Mucosa of stomach (tissue), 1 donor: ENCODE data around the gene ELOB.
A peak's percentile ranks its signal among the peaks of the same experiment; 100 is the strongest.

Experiments
- H3K27me3 ChIP-seq: one replicate; pipeline ENCODE4 v1.7.0; 2013; ENCODE audit warnings: mild to moderate bottlenecking, low read length; ENCODE audit not compliant: control insufficient read depth, insufficient read depth
- H3K36me3 ChIP-seq: one replicate; pipeline ENCODE4 v1.7.0; 2013; ENCODE audit warnings: low read length; ENCODE audit not compliant: control insufficient read depth, insufficient read depth
- H3K4me1 ChIP-seq: one replicate; pipeline ENCODE4 v1.7.0; 2013; ENCODE audit warnings: mild to moderate bottlenecking, low read length; ENCODE audit not compliant: control insufficient read depth, insufficient read depth
- H3K4me3 ChIP-seq: one replicate; pipeline ENCODE4 v1.7.0; 2013; ENCODE audit warnings: low read length
- H3K9ac ChIP-seq: one replicate; pipeline ENCODE4 v1.7.0; 2013; ENCODE audit warnings: mild to moderate bottlenecking, low read length, moderate library complexity
- H3K9me3 ChIP-seq: one replicate; pipeline ENCODE4 v1.7.0; 2013; ENCODE audit warnings: mild to moderate bottlenecking, low read length, moderate library complexity; ENCODE audit not compliant: control insufficient read depth
- donor health status: Pancreatic carcinoma.

The ELOB gene

GRCh38 chr16:2804728-2805127, 27.6 kb upstream of the ELOB start:
- no peaks in the 10 kb centered on the region for H3K36me3 ChIP-seq
- peaks cover 8% of the 10 kb centered on the region for H3K4me1 ChIP-seq
- no peaks in the 10 kb centered on the region for H3K9me3 ChIP-seq

GRCh38 chr16:2803545-2804195, 26.6 kb upstream of the ELOB start:
- no peak overlapping the region for H3K9ac ChIP-seq
- H3K4me3 ChIP-seq, result no peak overlapping the region
- H3K9me3 ChIP-seq, result no peaks in the 10 kb centered on the region
- H3K36me3 ChIP-seq, result no peaks in the 10 kb centered on the region
- H3K27me3 ChIP-seq, result no peaks in the 10 kb centered on the region
- peaks cover 16% of the 10 kb centered on the region for H3K4me1 ChIP-seq

More at GRCh38 chr16:2804728-2805127, 27.6 kb upstream of the ELOB start:
- H3K9ac ChIP-seq, result no peak overlapping the region
- H3K27me3 ChIP-seq, result no peaks in the 10 kb centered on the region
- H3K4me3 ChIP-seq, result no peak overlapping the region

GRCh38 chr16:2799859-2800226, 22.8 kb upstream of the ELOB start:
- Histone ChIP-seq H3K4me3 (no peak overlapping the region), H3K36me3 (no peaks in the 10 kb centered on the region), H3K4me1 (peaks cover 29% of the 10 kb centered on the region), H3K9me3 (no peaks in the 10 kb centered on the region), H3K9ac (peak overlapping the region; percentile 42), H3K27me3 (no peaks in the 10 kb centered on the region)

- no peaks in the 10 kb centered on the region for H3K9me3 ChIP-seq
- H3K4me3 ChIP-seq, result no peak overlapping the region
- H3K4me1 ChIP-seq, result peaks cover 34% of the 10 kb centered on the region
- peak overlapping the region; percentile 42 for H3K9ac ChIP-seq
- H3K36me3 ChIP-seq, result no peaks in the 10 kb centered on the region
- no peaks in the 10 kb centered on the region for H3K27me3 ChIP-seq
Observed at GRCh38 chr16:2799205-2799858, 22.3 kb upstream of the ELOB start.

- H3K9me3 ChIP-seq, result no peaks in the 10 kb centered on the region
- no peaks in the 10 kb centered on the region for H3K36me3 ChIP-seq
- no peaks in the 10 kb centered on the region for H3K27me3 ChIP-seq
- H3K4me1 ChIP-seq, result peaks cover 38% of the 10 kb centered on the region
- H3K9ac ChIP-seq, result no peak overlapping the region
- no peak overlapping the region for H3K4me3 ChIP-seq
Observed at GRCh38 chr16:2798723-2799204, 21.7 kb upstream of the ELOB start.

- H3K9ac ChIP-seq, result no peak overlapping the region
- no peaks in the 10 kb centered on the region for H3K9me3 ChIP-seq
- H3K36me3 ChIP-seq, result no peaks in the 10 kb centered on the region
- peaks cover 44% of the 10 kb centered on the region for H3K4me1 ChIP-seq
- no peak overlapping the region for H3K4me3 ChIP-seq
- no peaks in the 10 kb centered on the region for H3K27me3 ChIP-seq
Observed at GRCh38 chr16:2795395-2796143, 18.5 kb upstream of the ELOB start.

- H3K27me3 ChIP-seq, result peaks cover 10% of the 10 kb centered on the region
- peak overlapping the region; percentile 34 for H3K9ac ChIP-seq
- no peaks in the 10 kb centered on the region for H3K36me3 ChIP-seq
Observed at GRCh38 chr16:2792940-2793339, 15.9 kb upstream of the ELOB start.

GRCh38 chr16:2791174-2791573, 14.1 kb upstream of the ELOB start:
- Histone ChIP-seq H3K4me1 (peaks cover 28% of the 10 kb centered on the region), H3K9me3 (no peaks in the 10 kb centered on the region), H3K27me3 (peaks cover 21% of the 10 kb centered on the region), H3K36me3 (no peaks in the 10 kb centered on the region), H3K4me3 (no peak overlapping the region), H3K9ac (no peak overlapping the region)

More at GRCh38 chr16:2792940-2793339, 15.9 kb upstream of the ELOB start:
- Histone ChIP-seq H3K4me3 (no peak overlapping the region), H3K9me3 (no peaks in the 10 kb centered on the region), H3K4me1 (peaks cover 29% of the 10 kb centered on the region)

GRCh38 chr16:2790631-2791030, 13.6 kb upstream of the ELOB start:
- Histone ChIP-seq H3K4me3 (no peak overlapping the region), H3K9me3 (no peaks in the 10 kb centered on the region), H3K9ac (no peak overlapping the region), H3K27me3 (peaks cover 27% of the 10 kb centered on the region), H3K4me1 (peaks cover 28% of the 10 kb centered on the region), H3K36me3 (no peaks in the 10 kb centered on the region)

GRCh38 chr16:2787961-2788360, 10.9 kb upstream of the ELOB start:
- H3K4me3 ChIP-seq, result no peak overlapping the region
- no peak overlapping the region for H3K9ac ChIP-seq
- H3K27me3 ChIP-seq, result peaks cover 41% of the 10 kb centered on the region

GRCh38 chr16:2787406-2787805, 10.3 kb upstream of the ELOB start, which contains the start of gene PRSS33:
PRSS33 (minus strand) TSS chr16:2787560; CDS start chr16:2786547, 1,013 bp downstream.
- no peaks in the 10 kb centered on the region for H3K9me3 ChIP-seq
- H3K27me3 ChIP-seq, result peaks cover 41% of the 10 kb centered on the region

More at GRCh38 chr16:2787961-2788360, 10.9 kb upstream of the ELOB start:
- H3K4me1 ChIP-seq, result peaks cover 20% of the 10 kb centered on the region
- no peaks in the 10 kb centered on the region for H3K9me3 ChIP-seq
- no peaks in the 10 kb centered on the region for H3K36me3 ChIP-seq

GRCh38 chr16:2786826-2787151, 9.7 kb upstream of the ELOB start:
- no peaks in the 10 kb centered on the region for H3K9me3 ChIP-seq
- H3K9ac ChIP-seq, result no peak overlapping the region
- H3K36me3 ChIP-seq, result no peaks in the 10 kb centered on the region
- H3K27me3 ChIP-seq, result peaks cover 41% of the 10 kb centered on the region
- no peak overlapping the region for H3K4me3 ChIP-seq
- peaks cover 20% of the 10 kb centered on the region for H3K4me1 ChIP-seq

More at GRCh38 chr16:2787406-2787805, 10.3 kb upstream of the ELOB start, which contains the start of gene PRSS33:
- no peak within 1 kb of the TSS for H3K9ac ChIP-seq
- H3K4me3 ChIP-seq, result no peak within 1 kb of the TSS
- H3K36me3 ChIP-seq, result no peaks in the 10 kb centered on the region
- peaks cover 20% of the 10 kb centered on the region for H3K4me1 ChIP-seq
